ENCODE results near the gene SPRN.
A peak's percentile ranks its signal among the peaks of the same experiment; 100 is the strongest.

DNA sequence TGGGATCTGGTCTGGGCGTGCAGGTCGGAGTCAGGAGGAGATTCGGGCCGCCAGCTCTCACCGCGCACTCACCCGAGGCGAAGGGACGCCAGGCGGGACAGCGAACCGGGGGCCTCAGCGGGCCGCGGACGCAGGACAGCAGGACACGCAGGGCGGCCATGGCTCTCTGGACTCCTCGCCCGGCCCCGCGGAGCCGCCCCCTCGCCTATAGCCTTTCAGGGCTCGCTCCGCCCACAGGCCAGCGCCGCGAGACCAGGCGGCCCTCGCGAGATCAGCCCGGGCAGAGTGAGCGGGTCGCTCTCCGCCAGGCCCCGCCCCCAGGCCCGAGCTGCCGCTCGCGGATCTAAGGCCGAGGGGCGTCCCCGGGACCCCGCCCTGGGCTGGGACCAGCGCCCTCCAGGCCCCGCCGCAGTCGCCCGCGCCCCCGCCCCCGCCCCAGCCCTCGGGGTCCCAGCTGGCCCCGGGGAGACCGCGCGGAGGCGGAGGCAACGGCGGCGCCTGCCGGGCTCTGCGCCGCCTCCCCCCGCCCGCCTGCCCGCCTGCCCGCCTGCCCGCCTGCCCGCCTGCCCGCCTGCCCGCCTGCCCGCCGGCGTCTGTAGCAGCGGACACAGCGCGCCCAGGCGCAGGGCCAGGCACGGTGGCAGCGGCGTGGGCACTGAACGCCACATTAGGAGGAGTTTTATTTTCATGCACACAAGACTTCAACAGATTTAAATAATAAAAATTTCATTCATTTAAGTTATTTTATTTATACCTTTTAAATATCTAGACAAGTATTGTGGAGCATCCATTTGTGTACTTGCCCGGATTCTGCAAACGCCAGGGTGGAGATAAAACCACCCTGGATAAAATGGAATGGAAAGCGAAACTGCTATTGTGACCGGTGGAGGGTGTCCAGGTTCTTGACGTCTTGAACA lies 51.0 kb downstream of the SPRN start, which contains the start of gene ECHS1:
- TF ChIP-seq, protein P1, sequence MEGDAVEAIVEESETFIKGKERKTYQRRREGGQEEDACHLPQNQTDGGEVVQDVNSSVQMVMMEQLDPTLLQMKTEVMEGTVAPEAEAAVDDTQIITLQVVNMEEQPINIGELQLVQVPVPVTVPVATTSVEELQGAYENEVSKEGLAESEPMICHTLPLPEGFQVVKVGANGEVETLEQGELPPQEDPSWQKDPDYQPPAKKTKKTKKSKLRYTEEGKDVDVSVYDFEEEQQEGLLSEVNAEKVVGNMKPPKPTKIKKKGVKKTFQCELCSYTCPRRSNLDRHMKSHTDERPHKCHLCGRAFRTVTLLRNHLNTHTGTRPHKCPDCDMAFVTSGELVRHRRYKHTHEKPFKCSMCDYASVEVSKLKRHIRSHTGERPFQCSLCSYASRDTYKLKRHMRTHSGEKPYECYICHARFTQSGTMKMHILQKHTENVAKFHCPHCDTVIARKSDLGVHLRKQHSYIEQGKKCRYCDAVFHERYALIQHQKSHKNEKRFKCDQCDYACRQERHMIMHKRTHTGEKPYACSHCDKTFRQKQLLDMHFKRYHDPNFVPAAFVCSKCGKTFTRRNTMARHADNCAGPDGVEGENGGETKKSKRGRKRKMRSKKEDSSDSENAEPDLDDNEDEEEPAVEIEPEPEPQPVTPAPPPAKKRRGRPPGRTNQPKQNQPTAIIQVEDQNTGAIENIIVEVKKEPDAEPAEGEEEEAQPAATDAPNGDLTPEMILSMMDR (IDR thresholded peaks at IDR 0.05): no peak
- TF ChIP-seq POLR2AphosphoS5 (IDR thresholded peaks at IDR 0.05) (peak in 1 of 2 donors; percentile 36), POLR2A (IDR thresholded peaks at IDR 0.05) (peak in 2 of 4 donors; percentile 51 to 82), EP300 (IDR thresholded peaks at IDR 0.05) (no peak)

Data from upper lobe of left lung (tissue), 4 donors.